Measurements from ENCODE around the gene RTTN.
"Not testable (repeated sequence)": the region's sequence is repeated elsewhere in the genome, so short reads cannot be mapped to it uniquely, and the experiment has no call there.

RTTN gene

GRCh38 chr18:70246061-70246466 lies 40.6 kb upstream of the RTTN start:
- peak; percentile 54 for ATAC-seq
- TF ChIP-seq ZNF565 (CRISPR knock-in tag; conservative IDR thresholded peaks at IDR 0.05; ENCODE audit: low read depth): no peak

GRCh38 chr18:70243131-70243929 lies 37.8 kb upstream of the RTTN start:
- no peak for ATAC-seq

GRCh38 chr18:70236921-70237320 lies 31.4 kb upstream of the RTTN start:
- ATAC-seq: not testable (repeated sequence)

More at GRCh38 chr18:70243131-70243929, 37.8 kb upstream of the RTTN start:
- TF ChIP-seq RARB (CRISPR knock-in tag; IDR thresholded peaks at IDR 0.05) (no peak), CSDC2 (CRISPR knock-in tag; IDR thresholded peaks at IDR 0.05) (no peak), GLIS3 (CRISPR knock-in tag; IDR thresholded peaks at IDR 0.05) (no peak), ZNF70 (CRISPR knock-in tag; IDR thresholded peaks at IDR 0.05) (no peak), ARNTL (CRISPR knock-in tag; IDR thresholded peaks at IDR 0.05; ENCODE audit: borderline replicate concordance, low read depth) (no peak)
- TF ChIP-seq, protein P1, sequence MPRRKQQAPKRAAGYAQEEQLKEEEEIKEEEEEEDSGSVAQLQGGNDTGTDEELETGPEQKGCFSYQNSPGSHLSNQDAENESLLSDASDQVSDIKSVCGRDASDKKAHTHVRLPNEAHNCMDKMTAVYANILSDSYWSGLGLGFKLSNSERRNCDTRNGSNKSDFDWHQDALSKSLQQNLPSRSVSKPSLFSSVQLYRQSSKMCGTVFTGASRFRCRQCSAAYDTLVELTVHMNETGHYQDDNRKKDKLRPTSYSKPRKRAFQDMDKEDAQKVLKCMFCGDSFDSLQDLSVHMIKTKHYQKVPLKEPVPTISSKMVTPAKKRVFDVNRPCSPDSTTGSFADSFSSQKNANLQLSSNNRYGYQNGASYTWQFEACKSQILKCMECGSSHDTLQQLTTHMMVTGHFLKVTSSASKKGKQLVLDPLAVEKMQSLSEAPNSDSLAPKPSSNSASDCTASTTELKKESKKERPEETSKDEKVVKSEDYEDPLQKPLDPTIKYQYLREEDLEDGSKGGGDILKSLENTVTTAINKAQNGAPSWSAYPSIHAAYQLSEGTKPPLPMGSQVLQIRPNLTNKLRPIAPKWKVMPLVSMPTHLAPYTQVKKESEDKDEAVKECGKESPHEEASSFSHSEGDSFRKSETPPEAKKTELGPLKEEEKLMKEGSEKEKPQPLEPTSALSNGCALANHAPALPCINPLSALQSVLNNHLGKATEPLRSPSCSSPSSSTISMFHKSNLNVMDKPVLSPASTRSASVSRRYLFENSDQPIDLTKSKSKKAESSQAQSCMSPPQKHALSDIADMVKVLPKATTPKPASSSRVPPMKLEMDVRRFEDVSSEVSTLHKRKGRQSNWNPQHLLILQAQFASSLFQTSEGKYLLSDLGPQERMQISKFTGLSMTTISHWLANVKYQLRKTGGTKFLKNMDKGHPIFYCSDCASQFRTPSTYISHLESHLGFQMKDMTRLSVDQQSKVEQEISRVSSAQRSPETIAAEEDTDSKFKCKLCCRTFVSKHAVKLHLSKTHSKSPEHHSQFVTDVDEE (CRISPR knock-in tag; IDR thresholded peaks at IDR 0.05): no peak

DNA sequence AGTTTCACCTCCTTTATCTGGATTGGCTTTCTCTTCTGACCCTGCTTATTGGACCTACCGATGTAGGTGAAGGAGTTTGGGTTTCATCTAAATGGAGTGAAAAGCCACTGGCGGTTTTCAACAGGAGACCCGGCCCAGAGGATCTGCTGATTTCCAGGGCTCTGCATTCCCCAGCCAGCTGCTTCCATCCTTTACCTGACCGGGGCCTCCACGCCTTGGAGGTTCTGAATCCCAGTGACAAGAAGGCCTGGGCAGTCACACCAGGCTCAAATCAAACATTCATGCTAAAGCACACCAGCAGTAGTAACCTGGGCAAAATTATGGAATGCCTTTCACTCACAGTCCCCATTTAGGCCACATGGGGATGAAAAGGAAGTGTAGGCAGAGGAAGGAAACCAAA lies 30.0 kb upstream of the RTTN start:
- ATAC-seq: peak; percentile 22; the same call in 1 of the 3 replicates
- TF ChIP-seq ZNF565 (CRISPR knock-in tag; conservative IDR thresholded peaks at IDR 0.05; ENCODE audit: low read depth): no peak
- TF ChIP-seq ARNTL (CRISPR knock-in tag; IDR thresholded peaks at IDR 0.05; ENCODE audit: borderline replicate concordance, low read depth): no peak
- TF ChIP-seq ZFP30 (CRISPR knock-in tag; IDR thresholded peaks at IDR 0.05): no peak
- TF ChIP-seq CSDC2 (CRISPR knock-in tag; IDR thresholded peaks at IDR 0.05): no peak
- TF ChIP-seq, protein P2, sequence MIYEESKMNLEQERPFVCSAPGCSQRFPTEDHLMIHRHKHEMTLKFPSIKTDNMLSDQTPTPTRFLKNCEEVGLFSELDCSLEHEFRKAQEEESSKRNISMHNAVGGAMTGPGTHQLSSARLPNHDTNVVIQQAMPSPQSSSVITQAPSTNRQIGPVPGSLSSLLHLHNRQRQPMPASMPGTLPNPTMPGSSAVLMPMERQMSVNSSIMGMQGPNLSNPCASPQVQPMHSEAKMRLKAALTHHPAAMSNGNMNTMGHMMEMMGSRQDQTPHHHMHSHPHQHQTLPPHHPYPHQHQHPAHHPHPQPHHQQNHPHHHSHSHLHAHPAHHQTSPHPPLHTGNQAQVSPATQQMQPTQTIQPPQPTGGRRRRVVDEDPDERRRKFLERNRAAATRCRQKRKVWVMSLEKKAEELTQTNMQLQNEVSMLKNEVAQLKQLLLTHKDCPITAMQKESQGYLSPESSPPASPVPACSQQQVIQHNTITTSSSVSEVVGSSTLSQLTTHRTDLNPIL (CRISPR knock-in tag; IDR thresholded peaks at IDR 0.05; ENCODE audit: low read depth): no peak
- TF ChIP-seq SNAI2 (CRISPR knock-in tag; IDR thresholded peaks at IDR 0.05): no peak
- no peak for TF ChIP-seq POU6F1 (CRISPR knock-in tag; IDR thresholded peaks at IDR 0.05; ENCODE audit: borderline replicate concordance, low read depth)
- no peak for TF ChIP-seq ZNF8 (CRISPR knock-in tag; IDR thresholded peaks at IDR 0.05)
- no peak for TF ChIP-seq OSR1 (CRISPR knock-in tag; IDR thresholded peaks at IDR 0.05)
- no peak for TF ChIP-seq ZNF70 (CRISPR knock-in tag; IDR thresholded peaks at IDR 0.05)
- TF ChIP-seq, protein P3, sequence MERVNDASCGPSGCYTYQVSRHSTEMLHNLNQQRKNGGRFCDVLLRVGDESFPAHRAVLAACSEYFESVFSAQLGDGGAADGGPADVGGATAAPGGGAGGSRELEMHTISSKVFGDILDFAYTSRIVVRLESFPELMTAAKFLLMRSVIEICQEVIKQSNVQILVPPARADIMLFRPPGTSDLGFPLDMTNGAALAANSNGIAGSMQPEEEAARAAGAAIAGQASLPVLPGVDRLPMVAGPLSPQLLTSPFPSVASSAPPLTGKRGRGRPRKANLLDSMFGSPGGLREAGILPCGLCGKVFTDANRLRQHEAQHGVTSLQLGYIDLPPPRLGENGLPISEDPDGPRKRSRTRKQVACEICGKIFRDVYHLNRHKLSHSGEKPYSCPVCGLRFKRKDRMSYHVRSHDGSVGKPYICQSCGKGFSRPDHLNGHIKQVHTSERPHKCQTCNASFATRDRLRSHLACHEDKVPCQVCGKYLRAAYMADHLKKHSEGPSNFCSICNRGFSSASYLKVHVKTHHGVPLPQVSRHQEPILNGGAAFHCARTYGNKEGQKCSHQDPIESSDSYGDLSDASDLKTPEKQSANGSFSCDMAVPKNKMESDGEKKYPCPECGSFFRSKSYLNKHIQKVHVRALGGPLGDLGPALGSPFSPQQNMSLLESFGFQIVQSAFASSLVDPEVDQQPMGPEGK (CRISPR knock-in tag; IDR thresholded peaks at IDR 0.05; ENCODE audit: borderline replicate concordance): no peak
- no peak for TF ChIP-seq GLIS3 (CRISPR knock-in tag; IDR thresholded peaks at IDR 0.05)
- no peak for TF ChIP-seq TCF4 (CRISPR knock-in tag; IDR thresholded peaks at IDR 0.05; ENCODE audit: borderline replicate concordance)
- TF ChIP-seq ESRRG (CRISPR knock-in tag; IDR thresholded peaks at IDR 0.05): no peak

- peak; percentile 95 for ATAC-seq
- TF ChIP-seq CSDC2 (CRISPR knock-in tag; IDR thresholded peaks at IDR 0.05): no peak
- TF ChIP-seq ZFP30 (CRISPR knock-in tag; IDR thresholded peaks at IDR 0.05): no peak
- no peak for TF ChIP-seq TCF4 (CRISPR knock-in tag; IDR thresholded peaks at IDR 0.05; ENCODE audit: borderline replicate concordance)
- TF ChIP-seq ZNF70 (CRISPR knock-in tag; IDR thresholded peaks at IDR 0.05): no peak
- no peak for TF ChIP-seq ZC3H10 (CRISPR knock-in tag; IDR thresholded peaks at IDR 0.05)
- TF ChIP-seq ZNF565 (CRISPR knock-in tag; conservative IDR thresholded peaks at IDR 0.05; ENCODE audit: low read depth): no peak
- no peak for TF ChIP-seq ISL1 (CRISPR knock-in tag; IDR thresholded peaks at IDR 0.05)
- TF ChIP-seq, protein P1 (CRISPR knock-in tag; IDR thresholded peaks at IDR 0.05): no peak
- TF ChIP-seq ESRRG (CRISPR knock-in tag; IDR thresholded peaks at IDR 0.05): no peak
- TF ChIP-seq POU6F1 (CRISPR knock-in tag; IDR thresholded peaks at IDR 0.05; ENCODE audit: borderline replicate concordance, low read depth): no peak
Measured at GRCh38 chr18:70234667-70235459, 29.4 kb upstream of the RTTN start.
